ENCODE results near the gene TMEM51.

- TF ChIP-seq CTCF (IDR thresholded peaks at IDR 0.05) (no peak), EP300 (IDR thresholded peaks at IDR 0.05) (no peak)
Measured at GRCh38 chr1:15158506-15159165, 5.1 kb downstream of the TMEM51 start.
